HEK293 (cell line): ENCODE data around the gene PPP1R3G.

Source experiments
- CTCF ChIP-seq: fragments of 450-650 bp; formaldehyde crosslinking; IDR thresholded peaks from 2 replicates; pipeline ENCODE4 v1.5.1; 2016; ENCODE audit warnings: missing biosample characterization, missing genetic modification characterization
- HOXA7 ChIP-seq: sonication (generic); formaldehyde crosslinking; IDR thresholded peaks from 2 replicates; pipeline ENCODE4 v1.8.1; 2022; ENCODE audit warnings: missing genetic modification reagents, borderline replicate concordance
- HOXD13 ChIP-seq: sonication (generic); formaldehyde crosslinking; IDR thresholded peaks from 2 replicates; pipeline ENCODE4 v1.8.0; 2022; ENCODE audit warnings: missing genetic modification reagents, borderline replicate concordance
- YY1 ChIP-seq: fragments of 450-650 bp; formaldehyde crosslinking; IDR thresholded peaks from 2 replicates; pipeline ENCODE4 v1.5.1; 2018; ENCODE audit warnings: missing biosample characterization, missing genetic modification characterization
- ZFHX2 ChIP-seq: fragments of 450-650 bp; formaldehyde crosslinking; conservative IDR thresholded peaks from 2 replicates; pipeline ENCODE4 v1.5.1; 2016; ENCODE audit warnings: missing biosample characterization, missing genetic modification characterization
- ZNF138 ChIP-seq: fragments of 450-650 bp; formaldehyde crosslinking; IDR thresholded peaks from 2 replicates; pipeline ENCODE4 v1.5.1; 2016; ENCODE audit warnings: missing biosample characterization, missing genetic modification characterization, borderline replicate concordance
- ZNF169 ChIP-seq: fragments of 450-650 bp; formaldehyde crosslinking; IDR thresholded peaks from 2 replicates; pipeline ENCODE4 v1.5.1; 2016; ENCODE audit warnings: missing biosample characterization, missing genetic modification characterization
- ZNF792 ChIP-seq: fragments of 450-650 bp; formaldehyde crosslinking; IDR thresholded peaks from 2 replicates; pipeline ENCODE4 v1.5.1; 2016; ENCODE audit warnings: missing biosample characterization, missing genetic modification characterization

DNA sequence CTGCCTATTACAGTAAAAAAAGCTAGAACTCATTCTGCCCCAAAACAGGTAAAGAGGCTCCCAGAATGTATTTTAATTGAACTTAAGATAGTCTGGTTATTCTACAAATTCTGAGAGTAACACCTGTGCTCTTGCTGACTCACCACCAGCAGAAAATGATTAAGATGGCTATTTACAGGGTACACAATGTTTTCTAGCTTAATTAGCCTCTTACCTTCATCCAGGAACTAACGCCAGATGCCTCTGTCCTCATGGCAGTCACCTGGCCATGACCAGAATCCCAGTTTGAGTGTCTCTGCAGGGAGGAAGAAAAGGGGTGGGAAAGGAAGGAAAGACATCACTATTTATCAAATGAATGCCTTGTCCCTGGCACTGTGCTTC, 31.3 kb upstream of the PPP1R3G start:
- TF ChIP-seq CTCF (tag by site-specific recombination) (no peak), HOXA7 (no peak), HOXD13 (CRISPR knock-in tag) (no peak), YY1 (no peak), ZNF792 (tag by site-specific recombination) (no peak), ZFHX2 (tag by site-specific recombination) (no peak), ZNF169 (tag by site-specific recombination) (no peak), ZNF138 (no peak)
